Tibial nerve (tissue), 4 donors: ENCODE measurements around the gene TESK2. TPM values are rescaled to one million over a fixed set of nuclear protein-coding genes. Genes with fewer than 3 reads are reported as not detected.
"Not testable (repeated sequence)": the region's sequence is repeated elsewhere in the genome, so short reads cannot be mapped to it uniquely, and the experiment has no call there.

Experiments
- DNase-seq, 2 donors: peaks; one replicate each; pipeline ENCODE4 v3.0.0-alpha.2; 2019; ENCODE audit warnings: low spot score in 2 of 2
- H3K27ac ChIP-seq, 4 donors: fragments of 200-600 bp; sonication (generic) in 3 of 4; one replicate each; pipeline ENCODE4 v1.5.1; 2017 to 2019; ENCODE audit warnings: mild to moderate bottlenecking in 1 of 4
- H3K27me3 ChIP-seq, 2 donors: fragments of 200-600 bp; sonication (generic) in 1 of 2; one replicate each; pipeline versions ENCODE4 v1.5.1 to v1.6.0; 2017 to 2019
- H3K36me3 ChIP-seq, 3 donors: fragments of 200-600 bp; sonication (generic); one replicate each; pipeline ENCODE4 v1.5.1; 2018 to 2019
- H3K4me1 ChIP-seq, 4 donors: fragments of 200-600 bp; sonication (generic) in 3 of 4; one replicate each; pipeline ENCODE4 v1.5.1; 2017 to 2019
- H3K4me3 ChIP-seq, 4 donors: fragments of 200-600 bp; sonication (generic) in 3 of 4; one replicate each; pipeline ENCODE4 v1.5.1; 2017 to 2019; ENCODE audit warnings: mild to moderate bottlenecking in 1 of 4, moderate library complexity in 1 of 4
- H3K9me3 ChIP-seq, 4 donors: fragments of 200-600 bp; sonication (generic) in 3 of 4; one replicate each; pipeline ENCODE4 v1.5.1; 2017 to 2019
- CTCF ChIP-seq, 5 experiments: fragments of 200-600 bp in 3 of 5; fragments of 450-650 bp in 2 of 5; sonication (generic) in 3 of 5; IDR thresholded peaks; one replicate each; pipeline ENCODE4 v1.5.1; 2016 to 2019; ENCODE audit warnings: antibody characterized with exemption in 5 of 5, mild to moderate bottlenecking in 3 of 5, moderate library complexity in 2 of 5
- EP300 ChIP-seq, 2 donors: sonication (generic); formaldehyde crosslinking; IDR thresholded peaks; one replicate each; pipeline ENCODE4 v1.6.1; 2017; ENCODE audit warnings: antibody characterized with exemption in 2 of 2, mild to moderate bottlenecking in 1 of 2
- POLR2A ChIP-seq, 2 donors: fragments of 450-650 bp; IDR thresholded peaks; one replicate each; pipeline ENCODE4 v1.6.1; 2017; ENCODE audit warnings: antibody characterized with exemption in 2 of 2, mild to moderate bottlenecking in 2 of 2, moderate library complexity in 2 of 2
- WGBS, 2 donors: methylation state at CpG; one replicate each; pipeline ENCODE4 v1.1.5; 2018; 5-methylcytosine and 5-hydroxymethylcytosine counted together
- total RNA-seq, 4 donors: library from RNA; depleted of rRNA; stranded (reverse); fragments of >200 nt; gene quantifications; one replicate each; pipeline ENCODE4 v1.1.0, GENCODE V29; 2016

The TESK2 gene
- total RNA-seq, 4 donors from 2014 or later = 3.9 to 11.7 (median 8.5) TPM

DNA sequence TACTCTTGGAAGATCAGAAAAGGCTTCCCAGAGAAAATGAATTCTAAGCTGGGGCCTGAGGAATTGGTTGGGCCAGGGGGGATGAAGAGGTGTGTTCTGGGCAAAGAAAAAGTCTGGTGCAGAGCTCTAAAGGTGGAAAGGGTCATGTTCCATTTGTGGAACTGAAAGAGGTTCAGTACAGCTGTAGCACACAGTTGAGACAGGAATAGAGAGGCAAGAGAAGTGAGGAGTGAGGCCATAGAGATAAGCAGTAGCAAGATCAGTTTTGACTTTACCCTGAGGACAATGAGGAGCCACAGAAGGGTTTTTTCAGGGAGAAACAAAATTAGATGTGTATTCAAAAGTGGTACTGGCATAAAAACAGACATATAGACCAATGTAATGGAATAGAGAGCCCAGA lies 120.4 kb downstream of the TESK2 start:
- H3K36me3 ChIP-seq = no peaks in the 10 kb centered on the region
- DNase-seq = no peak
- H3K9me3 ChIP-seq = no peaks in the 10 kb centered on the region
- TF ChIP-seq EP300 (IDR thresholded peaks at IDR 0.05) (no peak), CTCF (IDR thresholded peaks at IDR 0.05) (no peak), POLR2A (IDR thresholded peaks at IDR 0.05) (no peak)
- H3K27me3 ChIP-seq = no peaks in the 10 kb centered on the region
- no peak overlapping the region for H3K27ac ChIP-seq
- H3K4me1 ChIP-seq = peaks cover 0 to 11% (median 4%) of the 10 kb centered on the region in 4 donors
- H3K4me3 ChIP-seq = no peak overlapping the region

- DNase-seq = no peak
- Histone ChIP-seq H3K4me3 (no peak overlapping the region), H3K4me1 (peaks cover 0 to 24% (median 15%) of the 10 kb centered on the region in 4 donors), H3K27me3 (no peaks in the 10 kb centered on the region), H3K27ac (peak overlapping the region in 1 of 4 donors; percentile 33), H3K9me3 (no peaks in the 10 kb centered on the region), H3K36me3 (no peaks in the 10 kb centered on the region)
- TF ChIP-seq EP300 (IDR thresholded peaks at IDR 0.05) (no peak), POLR2A (IDR thresholded peaks at IDR 0.05) (no peak)
- 38 to 49% methylated on average over 6 of the region's 6 CpGs for WGBS, 2 donors
Measured at GRCh38 chr1:45365051-45365450, 125.9 kb downstream of the TESK2 start.

DNA sequence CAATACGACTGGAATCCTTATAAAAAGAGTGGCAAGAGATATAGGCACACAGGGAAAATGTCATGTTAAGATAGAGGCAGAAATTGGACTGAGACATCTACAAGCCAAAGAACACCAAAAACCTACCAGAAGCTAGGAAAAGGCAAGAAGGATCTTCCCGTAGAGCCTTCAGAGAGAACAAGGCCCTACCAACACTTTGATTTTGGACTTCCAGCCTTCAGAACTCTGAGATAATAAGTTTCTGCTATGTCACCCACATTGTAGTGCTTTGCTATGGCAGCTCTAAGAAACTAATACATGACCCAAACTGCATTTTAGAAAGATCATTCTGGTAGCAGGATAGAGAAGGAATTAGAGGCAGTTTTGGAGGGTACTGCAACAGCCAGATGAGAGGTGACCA lies 126.7 kb downstream of the TESK2 start:
- Histone ChIP-seq H3K27me3 (no peaks in the 10 kb centered on the region), H3K27ac (no peak overlapping the region), H3K4me1 (peaks cover 0 to 30% (median 16%) of the 10 kb centered on the region in 4 donors), H3K36me3 (no peaks in the 10 kb centered on the region), H3K4me3 (no peak overlapping the region), H3K9me3 (no peaks in the 10 kb centered on the region)
- TF ChIP-seq EP300 (IDR thresholded peaks at IDR 0.05) = no peak
- no peak for TF ChIP-seq CTCF (IDR thresholded peaks at IDR 0.05)
- TF ChIP-seq POLR2A (IDR thresholded peaks at IDR 0.05) = no peak
- 88 to 92% methylated on average over 2 of the region's 2 CpGs for WGBS, 2 donors
- no peak for DNase-seq

GRCh38 chr1:45360981-45361380 lies 130.0 kb downstream of the TESK2 start:
- WGBS, 2 donors = 39 to 45% methylated on average over 7 of the region's 7 CpGs
- not testable (repeated sequence) for H3K27me3 ChIP-seq, H3K9me3 ChIP-seq, H3K36me3 ChIP-seq
- Histone ChIP-seq H3K4me1 (peaks cover 0 to 30% (median 16%) of the 10 kb centered on the region in 4 donors), H3K27ac (peak overlapping the region; percentile 18 to 90 (median 69)), H3K4me3 (peak overlapping the region in 2 of 4 donors; percentile 10 to 28)
- DNase-seq = peak in 1 of 2 donors; percentile 31
- TF ChIP-seq EP300 (IDR thresholded peaks at IDR 0.05) (peak in 1 of 2 donors; percentile 43), CTCF (IDR thresholded peaks at IDR 0.05) (peak in 1 of 5 experiments; percentile 6)

GRCh38 chr1:45359882-45360513 lies 131.0 kb downstream of the TESK2 start:
- TF ChIP-seq EP300 (IDR thresholded peaks at IDR 0.05) (no peak), POLR2A (IDR thresholded peaks at IDR 0.05) (no peak), CTCF (IDR thresholded peaks at IDR 0.05) (peak; percentile 62 to 78 (median 67))
- 23 to 29% methylated on average over 7 of the region's 7 CpGs for WGBS, 2 donors
- H3K4me3 ChIP-seq = peak overlapping the region in 1 of 4 donors; percentile 14

More at GRCh38 chr1:45359882-45360513, 131.0 kb downstream of the TESK2 start:
- Histone ChIP-seq H3K9me3 (no peaks in the 10 kb centered on the region), H3K27ac (peak overlapping the region; percentile 41 to 90 (median 69)), H3K36me3 (no peaks in the 10 kb centered on the region), H3K4me1 (peaks cover 0 to 26% (median 16%) of the 10 kb centered on the region in 4 donors), H3K27me3 (no peaks in the 10 kb centered on the region)
- DNase-seq = peak; percentile 61 to 91
